ENCODE data around the gene RBMS1.

Gene RBMS1

GRCh38 chr2:160397530-160397865, 96.1 kb downstream of the RBMS1 start:
- no peaks in the 10 kb centered on the region for H3K36me3 ChIP-seq (ENCODE audit: control insufficient read depth in 2 of 2, insufficient read depth in 2 of 2, low read length in 2 of 2)
- no peak overlapping the region for H3K27ac ChIP-seq (ENCODE audit: low read length)
- H3K4me3 ChIP-seq (ENCODE audit: low read length in 2 of 2), result no peak overlapping the region
- H3K9me3 ChIP-seq (ENCODE audit: control insufficient read depth in 2 of 2, low read length in 2 of 2), result no peaks in the 10 kb centered on the region
- no peak overlapping the region for H3K9ac ChIP-seq (ENCODE audit: low read length in 2 of 2)
- no peaks in the 10 kb centered on the region for H3K27me3 ChIP-seq (ENCODE audit: control insufficient read depth in 1 of 2, insufficient read depth in 2 of 2, low read length in 2 of 2)
- peaks cover 10% of the 10 kb centered on the region for H3K4me1 ChIP-seq (ENCODE audit: control insufficient read depth, insufficient read depth, low read length)

GRCh38 chr2:160394153-160394552, 99.5 kb downstream of the RBMS1 start:
- Histone ChIP-seq H3K27me3 (ENCODE audit: control insufficient read depth in 1 of 2, insufficient read depth in 2 of 2, low read length in 2 of 2) (no peaks in the 10 kb centered on the region), H3K9ac (ENCODE audit: low read length in 2 of 2) (no peak overlapping the region), H3K27ac (ENCODE audit: low read length) (no peak overlapping the region), H3K4me3 (ENCODE audit: low read length in 2 of 2) (no peak overlapping the region), H3K9me3 (ENCODE audit: control insufficient read depth in 2 of 2, low read length in 2 of 2) (no peaks in the 10 kb centered on the region), H3K36me3 (ENCODE audit: control insufficient read depth in 2 of 2, insufficient read depth in 2 of 2, low read length in 2 of 2) (no peaks in the 10 kb centered on the region), H3K4me1 (ENCODE audit: control insufficient read depth, insufficient read depth, low read length) (peaks cover 19% of the 10 kb centered on the region)

GRCh38 chr2:160392201-160392600, 101.4 kb downstream of the RBMS1 start:
- peaks cover 26% of the 10 kb centered on the region for H3K4me1 ChIP-seq (ENCODE audit: control insufficient read depth, insufficient read depth, low read length)
- no peak overlapping the region for H3K27ac ChIP-seq (ENCODE audit: low read length)

GRCh38 chr2:160390544-160391455, 102.8 kb downstream of the RBMS1 start:
- Histone ChIP-seq H3K9ac (ENCODE audit: low read length in 2 of 2) (no peak overlapping the region), H3K9me3 (ENCODE audit: control insufficient read depth in 2 of 2, low read length in 2 of 2) (no peaks in the 10 kb centered on the region), H3K36me3 (ENCODE audit: control insufficient read depth in 2 of 2, insufficient read depth in 2 of 2, low read length in 2 of 2) (no peaks in the 10 kb centered on the region), H3K4me3 (ENCODE audit: low read length in 2 of 2) (no peak overlapping the region), H3K4me1 (ENCODE audit: control insufficient read depth, insufficient read depth, low read length) (peaks cover 37% of the 10 kb centered on the region), H3K27me3 (ENCODE audit: control insufficient read depth in 1 of 2, insufficient read depth in 2 of 2, low read length in 2 of 2) (no peaks in the 10 kb centered on the region), H3K27ac (ENCODE audit: low read length) (no peak overlapping the region)

More at GRCh38 chr2:160392201-160392600, 101.4 kb downstream of the RBMS1 start:
- no peaks in the 10 kb centered on the region for H3K9me3 ChIP-seq (ENCODE audit: control insufficient read depth in 2 of 2, low read length in 2 of 2)
- no peak overlapping the region for H3K4me3 ChIP-seq (ENCODE audit: low read length in 2 of 2)
- H3K9ac ChIP-seq (ENCODE audit: low read length in 2 of 2), result no peak overlapping the region
- H3K36me3 ChIP-seq (ENCODE audit: control insufficient read depth in 2 of 2, insufficient read depth in 2 of 2, low read length in 2 of 2), result no peaks in the 10 kb centered on the region
- no peaks in the 10 kb centered on the region for H3K27me3 ChIP-seq (ENCODE audit: control insufficient read depth in 1 of 2, insufficient read depth in 2 of 2, low read length in 2 of 2)

GRCh38 chr2:160389875-160390274, 103.7 kb downstream of the RBMS1 start:
- Histone ChIP-seq H3K36me3 (ENCODE audit: control insufficient read depth in 2 of 2, insufficient read depth in 2 of 2, low read length in 2 of 2) (no peaks in the 10 kb centered on the region), H3K4me3 (ENCODE audit: low read length in 2 of 2) (no peak overlapping the region), H3K9ac (ENCODE audit: low read length in 2 of 2) (no peak overlapping the region), H3K27ac (ENCODE audit: low read length) (no peak overlapping the region), H3K9me3 (ENCODE audit: control insufficient read depth in 2 of 2, low read length in 2 of 2) (no peaks in the 10 kb centered on the region), H3K27me3 (ENCODE audit: control insufficient read depth in 1 of 2, insufficient read depth in 2 of 2, low read length in 2 of 2) (no peaks in the 10 kb centered on the region), H3K4me1 (ENCODE audit: control insufficient read depth, insufficient read depth, low read length) (peaks cover 37% of the 10 kb centered on the region)

GRCh38 chr2:160388464-160389263, 104.9 kb downstream of the RBMS1 start:
- H3K9me3 ChIP-seq (ENCODE audit: control insufficient read depth in 2 of 2, low read length in 2 of 2), result no peaks in the 10 kb centered on the region
- H3K4me1 ChIP-seq (ENCODE audit: control insufficient read depth, insufficient read depth, low read length), result peaks cover 37% of the 10 kb centered on the region
- H3K27ac ChIP-seq (ENCODE audit: low read length), result peak overlapping the region; percentile 79
- H3K4me3 ChIP-seq (ENCODE audit: low read length in 2 of 2), result peak overlapping the region in 1 of 2 donors; percentile 15
- H3K27me3 ChIP-seq (ENCODE audit: control insufficient read depth in 1 of 2, insufficient read depth in 2 of 2, low read length in 2 of 2), result no peaks in the 10 kb centered on the region
- peak overlapping the region; percentile 13 to 44 for H3K9ac ChIP-seq (ENCODE audit: low read length in 2 of 2)
- H3K36me3 ChIP-seq (ENCODE audit: control insufficient read depth in 2 of 2, insufficient read depth in 2 of 2, low read length in 2 of 2), result no peaks in the 10 kb centered on the region

GRCh38 chr2:160387558-160388262, 105.9 kb downstream of the RBMS1 start:
- Histone ChIP-seq H3K36me3 (ENCODE audit: control insufficient read depth in 2 of 2, insufficient read depth in 2 of 2, low read length in 2 of 2) (no peaks in the 10 kb centered on the region), H3K9me3 (ENCODE audit: control insufficient read depth in 2 of 2, low read length in 2 of 2) (no peaks in the 10 kb centered on the region), H3K4me1 (ENCODE audit: control insufficient read depth, insufficient read depth, low read length) (peaks cover 37% of the 10 kb centered on the region), H3K4me3 (ENCODE audit: low read length in 2 of 2) (no peak overlapping the region), H3K9ac (ENCODE audit: low read length in 2 of 2) (peak overlapping the region in 1 of 2 donors; percentile 37), H3K27me3 (ENCODE audit: control insufficient read depth in 1 of 2, insufficient read depth in 2 of 2, low read length in 2 of 2) (no peaks in the 10 kb centered on the region), H3K27ac (ENCODE audit: low read length) (peak overlapping the region; percentile 79)

GRCh38 chr2:160384791-160385190, 108.8 kb downstream of the RBMS1 start:
- no peak overlapping the region for H3K4me3 ChIP-seq (ENCODE audit: low read length in 2 of 2)
- H3K36me3 ChIP-seq (ENCODE audit: control insufficient read depth in 2 of 2, insufficient read depth in 2 of 2, low read length in 2 of 2), result no peaks in the 10 kb centered on the region
- no peak overlapping the region for H3K27ac ChIP-seq (ENCODE audit: low read length)
- H3K9me3 ChIP-seq (ENCODE audit: control insufficient read depth in 2 of 2, low read length in 2 of 2), result no peaks in the 10 kb centered on the region
- H3K27me3 ChIP-seq (ENCODE audit: control insufficient read depth in 1 of 2, insufficient read depth in 2 of 2, low read length in 2 of 2), result no peaks in the 10 kb centered on the region
- no peak overlapping the region for H3K9ac ChIP-seq (ENCODE audit: low read length in 2 of 2)
- peaks cover 36% of the 10 kb centered on the region for H3K4me1 ChIP-seq (ENCODE audit: control insufficient read depth, insufficient read depth, low read length)

GRCh38 chr2:160381425-160381951, 112.1 kb downstream of the RBMS1 start:
- H3K4me1 ChIP-seq (ENCODE audit: control insufficient read depth, insufficient read depth, low read length), result peaks cover 30% of the 10 kb centered on the region
- no peaks in the 10 kb centered on the region for H3K36me3 ChIP-seq (ENCODE audit: control insufficient read depth in 2 of 2, insufficient read depth in 2 of 2, low read length in 2 of 2)
- H3K27ac ChIP-seq (ENCODE audit: low read length), result no peak overlapping the region

GRCh38 chr2:160380611-160381010, 113.0 kb downstream of the RBMS1 start:
- Histone ChIP-seq H3K9ac (ENCODE audit: low read length in 2 of 2) (no peak overlapping the region), H3K4me1 (ENCODE audit: control insufficient read depth, insufficient read depth, low read length) (peaks cover 26% of the 10 kb centered on the region), H3K27ac (ENCODE audit: low read length) (no peak overlapping the region)

More at GRCh38 chr2:160381425-160381951, 112.1 kb downstream of the RBMS1 start:
- Histone ChIP-seq H3K27me3 (ENCODE audit: control insufficient read depth in 1 of 2, insufficient read depth in 2 of 2, low read length in 2 of 2) (no peaks in the 10 kb centered on the region), H3K9me3 (ENCODE audit: control insufficient read depth in 2 of 2, low read length in 2 of 2) (no peaks in the 10 kb centered on the region), H3K4me3 (ENCODE audit: low read length in 2 of 2) (no peak overlapping the region), H3K9ac (ENCODE audit: low read length in 2 of 2) (no peak overlapping the region)

More at GRCh38 chr2:160380611-160381010, 113.0 kb downstream of the RBMS1 start:
- Histone ChIP-seq H3K36me3 (ENCODE audit: control insufficient read depth in 2 of 2, insufficient read depth in 2 of 2, low read length in 2 of 2) (no peaks in the 10 kb centered on the region), H3K4me3 (ENCODE audit: low read length in 2 of 2) (no peak overlapping the region), H3K9me3 (ENCODE audit: control insufficient read depth in 2 of 2, low read length in 2 of 2) (no peaks in the 10 kb centered on the region), H3K27me3 (ENCODE audit: control insufficient read depth in 1 of 2, insufficient read depth in 2 of 2, low read length in 2 of 2) (no peaks in the 10 kb centered on the region)
